Measurements from ENCODE around the gene ABHD12.

Gene ABHD12

DNA sequence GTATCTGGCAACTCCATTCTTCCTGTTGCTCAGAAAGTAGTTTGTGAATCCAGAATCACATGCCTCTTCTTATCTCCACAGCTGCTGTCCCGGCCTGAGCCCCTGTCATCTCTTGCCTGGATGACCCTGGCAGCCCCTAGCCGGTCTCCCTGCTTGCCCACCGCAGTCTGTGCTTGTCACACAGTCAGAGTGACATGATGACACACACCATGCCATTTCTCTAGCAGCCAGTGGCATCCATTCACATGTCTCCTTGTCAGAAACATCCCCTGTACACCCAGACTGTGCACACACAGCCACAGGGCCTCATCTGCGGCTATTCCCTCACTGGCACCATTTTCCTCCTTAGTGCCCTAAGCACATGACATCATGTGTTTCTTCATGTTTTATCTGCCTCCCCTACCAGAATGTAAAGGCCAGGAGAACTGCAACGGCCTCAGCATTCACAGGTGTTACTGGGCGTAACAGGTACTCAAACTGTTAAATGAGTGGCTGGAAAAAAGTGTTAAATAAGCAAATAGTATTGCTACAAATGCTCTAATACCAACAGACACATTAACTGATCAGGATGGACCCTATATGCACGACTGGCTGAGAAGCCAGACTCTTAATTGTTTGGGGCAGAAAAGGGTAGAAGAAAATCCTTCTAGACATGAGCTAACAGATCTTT is 9.6 kb downstream of the ABHD12 start:
- no peak for DNase-seq (ENCODE audit: low read depth)

DNA sequence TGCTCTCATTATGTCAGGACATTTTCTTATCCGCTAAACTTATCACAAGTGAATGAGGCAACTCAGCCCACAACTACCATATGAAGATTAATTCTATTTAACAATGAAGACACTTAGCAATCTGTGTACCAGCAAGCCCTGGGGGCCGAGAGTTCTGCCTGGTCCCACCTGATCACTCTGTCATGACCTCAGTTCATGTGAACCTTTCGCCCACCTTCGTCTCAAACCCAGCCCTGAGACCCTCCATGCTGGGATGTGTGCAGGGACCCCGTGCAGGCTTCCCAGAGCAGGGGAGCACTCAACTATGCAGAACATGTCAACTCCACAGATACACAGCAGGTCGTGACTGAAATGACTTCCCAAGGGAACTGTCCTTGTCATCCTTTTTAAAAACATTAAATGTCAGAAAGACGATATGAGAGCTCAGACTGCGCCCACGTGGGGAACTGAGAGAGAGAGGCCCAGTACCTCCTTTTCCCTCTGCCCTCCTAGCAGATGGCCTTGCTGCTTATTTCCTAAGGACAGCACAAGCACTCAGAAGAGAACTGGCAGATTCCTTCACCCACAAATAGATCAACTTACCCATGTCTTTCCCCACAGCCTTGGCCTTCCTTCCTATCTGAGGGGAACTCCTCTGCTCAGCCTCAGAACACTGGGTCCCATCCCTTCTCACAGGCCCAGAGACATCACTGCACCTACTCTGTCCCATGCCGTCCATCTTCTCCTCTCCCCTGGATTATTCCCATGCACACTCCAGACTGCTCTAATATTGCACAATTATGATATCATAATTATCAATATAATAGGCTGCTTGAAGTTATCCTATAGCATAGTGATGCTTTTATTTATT is 11.5 kb downstream of the ABHD12 start:
- no peak for DNase-seq (ENCODE audit: low read depth)

- DNase-seq (ENCODE audit: low read depth): no peak
Observed at GRCh38 chr20:25378189-25378883, 12.3 kb downstream of the ABHD12 start.

GRCh38 chr20:25376886-25377285 is 13.7 kb downstream of the ABHD12 start:
- no peak for DNase-seq (ENCODE audit: low read depth)

DNA sequence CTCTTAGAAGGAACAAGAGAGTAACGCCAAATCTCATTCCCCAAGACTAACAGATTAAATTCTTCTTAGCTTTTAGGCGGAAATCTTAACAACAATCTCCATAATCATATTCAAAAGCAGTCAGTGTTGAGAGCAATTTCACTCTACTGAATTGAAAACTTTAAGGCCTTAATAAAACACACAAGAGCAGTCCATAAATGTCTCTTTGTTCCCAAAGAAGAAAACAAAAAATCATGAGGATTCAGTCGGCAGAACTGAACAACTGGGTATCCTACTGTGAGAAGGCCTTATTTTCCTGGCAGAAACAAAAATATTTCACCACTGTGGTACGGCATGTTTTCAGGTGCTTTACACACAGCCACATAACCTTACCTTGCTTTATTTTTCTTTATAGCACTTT is 14.4 kb downstream of the ABHD12 start:
- DNase-seq (ENCODE audit: low read depth): no peak

GRCh38 chr20:25374842-25375241 is 15.8 kb downstream of the ABHD12 start:
- DNase-seq (ENCODE audit: low read depth): no peak

GRCh38 chr20:25372584-25373336 is 17.9 kb downstream of the ABHD12 start:
- DNase-seq (ENCODE audit: low read depth): no peak

DNA sequence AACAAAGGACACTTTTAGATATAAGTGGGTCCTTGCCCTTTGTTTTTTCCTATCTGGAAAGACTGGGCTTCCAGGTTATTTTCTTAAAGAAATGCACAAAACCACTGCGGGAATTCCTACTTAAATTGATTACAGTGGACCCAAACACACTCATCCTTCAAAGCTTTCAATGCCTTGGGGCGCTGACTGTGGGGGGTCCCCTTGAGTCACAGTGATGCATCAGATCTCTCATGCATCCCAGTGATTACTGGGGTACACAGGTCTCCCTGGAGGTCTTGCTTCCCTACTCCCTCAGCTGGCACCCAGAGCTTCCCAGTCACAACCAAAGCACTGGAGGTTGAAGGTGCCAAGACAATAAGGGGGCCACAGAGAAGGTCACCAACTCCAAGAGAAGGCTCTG is 20.7 kb downstream of the ABHD12 start:
- no peak for DNase-seq (ENCODE audit: low read depth)

DNA sequence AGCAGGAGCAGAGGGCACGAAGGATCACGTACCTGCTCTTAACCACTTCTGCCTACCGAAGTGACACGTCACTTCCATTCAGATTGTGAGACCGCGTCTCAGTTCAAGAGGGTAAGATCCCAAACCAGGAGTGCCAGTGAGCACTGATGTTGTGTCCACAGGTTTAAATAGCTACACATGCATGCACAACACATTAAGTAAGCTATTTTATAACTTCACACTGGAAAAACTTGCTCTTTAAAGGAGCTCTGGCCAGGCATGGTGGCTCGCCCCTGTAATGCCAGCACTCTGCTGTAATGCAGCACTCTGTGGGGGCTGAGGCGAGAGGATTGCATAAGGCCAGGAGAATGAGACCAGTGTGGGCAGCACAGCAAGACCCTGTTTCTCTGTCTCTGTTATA is 21.1 kb downstream of the ABHD12 start:
- no peak for DNase-seq (ENCODE audit: low read depth)

GRCh38 chr20:25368976-25369375 is 21.7 kb downstream of the ABHD12 start:
- no peak for DNase-seq (ENCODE audit: low read depth)

DNA sequence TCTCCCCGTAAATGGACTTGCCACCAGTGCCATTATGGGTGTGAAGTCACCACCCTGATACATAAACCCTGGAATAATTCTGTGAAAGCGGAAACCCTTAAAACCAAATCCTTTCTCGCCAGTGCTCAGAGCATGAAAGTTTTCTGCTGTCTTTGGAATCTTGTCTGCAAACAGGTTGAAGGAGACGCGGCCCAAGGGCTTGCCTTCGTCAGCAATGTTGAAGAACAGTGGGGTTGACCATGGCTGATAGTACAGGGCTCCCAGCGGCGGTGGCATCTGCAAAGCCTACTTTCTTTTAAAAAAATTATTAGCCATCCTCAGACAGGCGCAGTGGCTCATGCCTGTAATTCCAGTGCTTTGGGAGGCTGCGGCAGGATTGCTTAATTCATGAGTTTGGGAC is 22.1 kb downstream of the ABHD12 start:
- DNase-seq (ENCODE audit: low read depth): no peak

DNA sequence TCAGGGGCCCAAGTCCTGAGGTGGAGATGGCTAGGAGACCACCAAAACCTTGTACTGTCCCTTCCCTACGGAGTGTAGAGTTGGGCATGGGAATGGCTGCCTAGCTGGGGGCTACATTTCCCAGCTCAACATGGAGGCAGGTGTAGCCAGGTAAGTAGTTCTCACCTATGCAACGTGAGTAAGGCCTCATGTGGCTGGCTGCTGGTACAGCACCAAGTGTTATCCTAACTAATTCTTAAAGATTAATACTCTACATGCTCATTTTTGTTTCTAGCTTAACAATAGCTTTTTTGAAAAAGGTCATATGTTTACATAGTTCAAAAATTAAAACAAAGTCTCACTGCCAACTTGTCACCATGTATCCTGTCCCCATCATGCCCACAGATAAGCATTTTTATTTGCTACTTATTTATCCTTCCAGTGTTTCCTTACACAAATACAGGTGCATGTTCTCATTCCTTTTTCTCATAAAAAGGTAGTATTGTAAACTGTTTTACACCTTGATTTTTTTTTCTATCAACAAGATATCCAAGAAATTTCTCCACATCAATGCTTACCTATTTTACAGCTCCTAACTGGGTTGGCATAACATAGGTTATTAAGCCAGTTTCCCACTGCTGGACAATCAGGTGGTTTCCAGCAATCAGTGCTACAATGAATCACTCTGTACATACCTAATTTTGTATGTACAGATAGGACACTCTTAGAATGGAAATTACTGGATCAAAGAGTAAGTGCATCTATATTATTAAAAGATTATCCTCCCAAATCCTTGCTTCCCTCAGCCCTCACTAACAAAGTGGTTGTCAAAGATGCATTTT is 25.5 kb downstream of the ABHD12 start:
- DNase-seq (ENCODE audit: low read depth): no peak

DNA sequence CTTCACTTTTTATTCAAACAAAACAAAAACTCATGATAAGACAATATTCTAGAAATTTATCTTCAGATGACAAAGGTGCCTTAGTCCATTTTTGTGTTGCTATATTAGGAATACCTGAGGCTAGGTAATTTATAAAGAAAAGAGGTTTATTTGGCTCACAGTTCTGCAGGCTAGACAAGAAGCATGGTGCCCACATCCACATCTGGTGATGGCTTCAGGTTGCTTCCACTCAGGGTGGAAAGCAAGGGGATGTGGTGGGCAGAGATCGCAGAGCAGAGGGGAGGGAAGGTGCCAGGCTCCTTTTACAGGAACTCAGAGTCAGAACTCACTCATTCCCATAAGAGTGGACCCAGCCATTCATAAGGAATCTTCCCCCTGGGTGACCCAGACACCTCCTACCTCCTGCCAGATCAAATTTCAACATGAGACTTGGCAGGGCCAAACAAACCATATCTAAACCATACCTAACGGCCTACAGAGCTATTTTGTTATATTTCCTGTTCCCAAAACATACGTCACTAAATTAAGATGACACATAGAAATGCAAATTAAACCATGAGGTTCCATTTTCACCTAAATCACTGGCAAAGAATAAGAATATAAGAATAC is 26.4 kb downstream of the ABHD12 start:
- DNase-seq (ENCODE audit: low read depth): no peak

DNA sequence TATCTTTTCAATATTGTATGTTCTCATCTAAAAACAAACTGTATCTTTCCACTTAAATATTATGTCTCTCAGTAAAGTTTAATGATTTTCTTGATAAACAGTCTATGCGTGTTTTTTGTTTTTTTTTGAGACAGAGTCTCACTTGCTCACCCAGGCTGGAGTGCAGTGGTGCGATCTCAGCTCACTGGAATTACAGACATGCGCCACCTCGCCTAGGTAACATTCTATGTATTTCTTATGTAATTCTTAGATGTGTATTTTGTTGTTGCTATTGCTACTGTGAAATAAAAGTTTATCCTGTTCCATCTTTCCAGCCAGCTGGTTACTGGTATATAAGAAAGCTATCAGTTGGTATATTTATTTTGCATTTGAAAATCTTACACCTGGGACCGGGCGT is 29.4 kb downstream of the ABHD12 start:
- DNase-seq (ENCODE audit: low read depth): no peak

GRCh38 chr20:25360631-25361286 is 29.9 kb downstream of the ABHD12 start:
- DNase-seq (ENCODE audit: low read depth): no peak

DNA sequence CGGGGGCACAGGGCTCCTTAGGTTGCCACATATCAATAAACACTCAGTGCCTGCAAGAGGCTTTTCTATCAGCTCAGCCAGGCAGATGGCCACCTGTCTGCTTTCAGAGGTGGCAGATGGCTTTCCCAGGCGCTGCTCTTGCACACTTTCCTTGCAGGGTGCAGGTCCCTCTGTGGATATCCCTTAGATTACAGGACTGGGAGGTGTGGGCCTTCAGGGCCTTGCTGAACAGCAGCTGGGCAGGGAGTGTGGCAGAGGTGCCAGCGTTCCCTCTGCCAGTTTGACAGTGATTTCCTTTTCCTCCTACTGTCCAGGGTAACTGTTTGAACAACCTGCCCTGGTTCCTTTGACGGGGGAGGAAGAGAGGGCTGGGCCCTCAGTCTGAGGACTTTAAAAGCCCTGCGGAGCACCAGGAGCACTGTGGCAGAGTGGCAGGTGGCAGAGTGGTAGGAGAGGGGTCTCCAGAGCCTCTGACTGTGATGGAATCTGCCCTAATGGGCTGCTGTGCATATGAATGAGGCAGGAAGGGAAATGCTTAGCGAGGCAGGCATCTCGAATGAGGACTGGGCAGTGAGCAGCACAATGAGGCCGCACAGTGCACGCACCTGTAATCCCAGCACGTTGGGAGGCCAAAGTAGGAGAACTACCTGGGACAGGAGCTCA is 34.2 kb downstream of the ABHD12 start:
- no peak for DNase-seq (ENCODE audit: low read depth)

GRCh38 chr20:25355866-25356265 is 34.8 kb downstream of the ABHD12 start:
- no peak for DNase-seq (ENCODE audit: low read depth)

DNA sequence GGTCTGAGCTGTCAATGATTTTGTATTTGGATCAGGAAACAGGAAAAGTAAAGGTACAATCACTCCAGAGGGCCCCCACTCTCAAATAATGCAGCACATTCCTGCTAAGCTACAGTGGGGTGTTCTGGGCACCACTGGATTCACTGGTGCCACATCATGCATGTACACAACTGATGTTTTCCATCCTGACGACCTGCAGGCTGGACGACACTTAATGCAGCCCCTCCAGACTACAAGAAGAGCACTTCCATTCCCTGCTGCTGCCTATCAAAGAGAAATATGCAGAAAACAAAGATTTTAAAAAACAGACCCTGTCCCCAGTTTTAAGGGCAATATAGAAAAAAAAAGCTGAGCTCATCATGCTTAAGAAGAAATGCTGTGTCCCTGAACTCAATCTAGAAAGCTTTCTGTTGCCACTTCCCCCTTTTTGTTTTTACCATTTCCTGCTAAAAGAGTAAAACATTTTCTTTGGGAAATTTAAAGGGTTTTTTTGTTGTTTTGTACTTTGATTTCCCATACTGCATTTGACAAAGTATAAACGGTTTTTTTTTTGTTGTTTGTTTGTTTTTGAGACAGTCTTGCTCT is 35.5 kb downstream of the ABHD12 start:
- DNase-seq (ENCODE audit: low read depth): no peak
